HG02571 (cell line): ENCODE measurements around the gene HMCN2.

Source experiments
- ATAC-seq: cut with Tn5 transposase; IDR thresholded peaks from one replicate; pipeline ENCODE4 v1.9.1; 2021; ENCODE audit warnings: mild to moderate bottlenecking, moderate library complexity; ENCODE audit not compliant: unreplicated experiment

HMCN2 gene

DNA sequence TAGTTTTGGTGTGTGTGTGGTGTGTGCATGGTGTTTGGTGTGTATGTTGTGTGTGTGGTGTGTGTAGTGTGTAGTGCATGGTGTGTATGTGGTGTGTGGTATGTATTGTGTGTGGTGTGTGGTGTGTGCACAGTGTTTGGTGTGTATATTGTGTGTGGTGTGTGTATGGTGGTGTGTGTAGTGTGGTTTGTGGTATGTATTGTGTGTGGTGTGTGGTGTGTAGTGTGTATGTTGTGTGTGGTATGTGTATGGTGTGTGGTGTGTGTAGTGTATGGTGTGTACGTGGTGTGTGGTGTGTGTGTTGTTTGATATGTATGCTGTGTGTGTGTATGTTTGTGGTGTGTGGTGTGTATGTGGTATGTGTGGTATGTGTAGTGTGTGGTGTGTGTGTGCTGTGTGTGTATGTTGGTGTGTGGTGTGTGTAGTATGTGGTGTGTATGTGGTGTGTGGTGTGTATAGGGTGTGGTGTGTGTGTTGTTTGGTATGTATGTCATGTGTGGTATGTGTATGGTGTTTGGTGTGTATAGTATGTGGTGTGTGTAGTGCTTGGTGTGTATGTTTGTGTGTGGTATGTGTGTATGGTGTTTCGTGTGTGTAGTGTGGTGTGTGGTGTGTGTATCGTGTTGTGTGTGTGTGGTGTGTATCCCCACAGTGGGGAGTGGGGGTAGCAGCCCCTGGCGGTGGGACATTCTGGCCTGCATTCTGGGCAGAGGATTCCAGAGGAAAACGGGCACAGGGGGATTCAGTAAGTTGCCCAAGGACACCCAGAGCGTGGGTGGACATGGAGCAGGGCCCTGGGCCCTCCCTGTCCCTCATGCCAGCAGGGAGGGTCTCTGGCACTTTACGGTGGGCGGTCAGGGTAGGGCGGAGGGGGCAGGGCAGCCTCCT is 79.7 kb downstream of the HMCN2 start:
- ATAC-seq, result no peak

- ATAC-seq, result no peak
Measured at GRCh38 chr9:130345897-130346385, 80.4 kb downstream of the HMCN2 start.

- no peak for ATAC-seq
Measured at GRCh38 chr9:130346431-130346830, 80.9 kb downstream of the HMCN2 start.

- ATAC-seq, result no peak
Measured at GRCh38 chr9:130347036-130347435, 81.5 kb downstream of the HMCN2 start.

GRCh38 chr9:130347931-130348330 is 82.4 kb downstream of the HMCN2 start:
- no peak for ATAC-seq

DNA sequence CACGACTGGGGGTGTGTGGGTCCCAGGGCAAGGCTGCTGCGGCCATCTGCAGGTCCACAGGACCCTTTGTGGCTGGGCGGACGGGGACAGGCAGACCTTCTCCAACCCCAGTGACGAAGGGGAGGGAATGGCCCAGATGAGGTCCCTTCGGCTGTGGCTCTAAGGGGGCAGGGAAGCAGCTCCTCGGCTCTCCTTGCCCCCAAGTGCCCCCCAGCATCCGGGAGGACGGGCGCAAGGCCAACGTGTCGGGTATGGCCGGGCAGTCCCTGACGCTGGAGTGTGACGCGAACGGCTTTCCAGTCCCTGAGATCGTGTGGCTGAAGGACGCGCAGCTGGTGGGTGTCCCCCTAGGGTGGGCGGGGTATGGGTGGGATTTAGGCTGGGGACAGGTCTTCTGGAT is 82.8 kb downstream of the HMCN2 start:
- no peak for ATAC-seq

GRCh38 chr9:130348881-130349280 is 83.3 kb downstream of the HMCN2 start:
- ATAC-seq, result no peak

DNA sequence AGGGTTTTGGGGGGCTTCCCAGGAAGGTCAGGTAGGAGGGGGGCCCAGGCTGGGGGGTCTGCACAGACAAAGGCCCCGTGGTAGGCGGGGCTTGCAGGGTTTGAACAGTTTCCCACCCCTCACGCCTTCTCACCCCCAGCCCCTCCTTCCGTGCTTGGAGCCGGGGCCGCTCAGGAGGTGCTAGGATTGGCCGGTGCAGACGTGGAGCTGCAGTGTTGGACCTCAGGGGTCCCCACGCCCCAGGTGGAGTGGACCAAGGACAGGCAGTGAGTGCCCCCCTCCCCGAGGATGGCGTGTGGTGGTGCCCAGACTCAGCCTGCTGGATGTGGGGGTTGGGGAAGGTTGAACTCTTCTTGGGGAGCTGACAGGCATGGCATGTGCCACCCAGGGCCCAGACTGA is 83.8 kb downstream of the HMCN2 start:
- no peak for ATAC-seq

DNA sequence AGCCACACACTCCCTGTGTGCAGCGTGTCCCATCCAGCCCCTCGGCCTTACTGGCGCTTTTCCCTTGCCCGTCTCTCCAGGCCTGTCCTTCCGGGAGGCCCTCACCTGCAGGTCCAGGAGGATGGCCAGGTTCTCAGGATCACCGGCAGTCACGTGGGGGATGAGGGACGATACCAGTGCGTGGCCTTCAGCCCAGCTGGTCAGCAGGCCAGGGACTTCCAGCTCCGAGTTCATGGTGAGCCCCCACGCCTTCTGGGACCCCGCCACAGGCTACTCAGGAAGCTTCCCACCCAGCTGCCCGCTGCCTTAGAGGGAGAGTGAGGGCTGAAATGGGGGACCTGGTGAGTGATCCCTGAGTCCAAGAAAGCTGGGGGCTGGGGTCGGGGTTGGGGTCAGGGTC is 85.8 kb downstream of the HMCN2 start:
- ATAC-seq, result no peak

GRCh38 chr9:130352081-130352480 is 86.5 kb downstream of the HMCN2 start:
- ATAC-seq, result no peak

DNA sequence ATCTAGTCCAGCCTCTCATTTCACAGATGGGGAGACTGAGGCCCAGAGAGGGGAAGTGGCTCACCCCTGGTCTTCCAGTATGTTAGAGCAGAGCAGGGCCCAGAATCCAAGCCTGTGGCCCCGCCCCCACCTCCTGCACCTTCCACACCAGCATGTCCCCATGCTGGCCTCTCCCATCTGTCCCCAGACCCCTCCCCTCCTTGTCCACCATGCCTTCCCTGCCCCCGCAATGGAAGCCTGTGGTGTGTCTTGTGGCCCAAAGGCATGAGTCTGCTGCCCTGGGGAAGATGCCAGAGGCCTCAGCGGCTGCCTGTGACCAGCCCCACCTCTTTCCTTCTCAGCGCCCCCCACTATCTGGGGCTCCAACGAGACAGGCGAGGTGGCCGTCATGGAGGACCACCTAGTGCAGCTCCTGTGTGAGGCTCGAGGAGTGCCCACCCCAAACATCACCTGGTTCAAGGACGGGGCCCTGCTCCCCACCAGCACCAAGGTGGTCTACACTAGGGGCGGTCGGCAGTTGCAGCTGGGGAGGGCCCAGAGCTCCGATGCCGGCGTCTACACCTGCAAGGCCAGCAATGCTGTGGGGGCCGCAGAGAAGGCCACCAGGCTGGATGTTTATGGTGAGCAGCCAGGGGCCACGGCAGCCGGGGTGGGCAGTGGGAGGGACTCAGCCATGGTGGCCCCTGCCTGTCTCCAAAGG is 87.2 kb downstream of the HMCN2 start:
- no peak for ATAC-seq

- ATAC-seq, result no peak
Measured at GRCh38 chr9:130354378-130354777, 88.8 kb downstream of the HMCN2 start.

DNA sequence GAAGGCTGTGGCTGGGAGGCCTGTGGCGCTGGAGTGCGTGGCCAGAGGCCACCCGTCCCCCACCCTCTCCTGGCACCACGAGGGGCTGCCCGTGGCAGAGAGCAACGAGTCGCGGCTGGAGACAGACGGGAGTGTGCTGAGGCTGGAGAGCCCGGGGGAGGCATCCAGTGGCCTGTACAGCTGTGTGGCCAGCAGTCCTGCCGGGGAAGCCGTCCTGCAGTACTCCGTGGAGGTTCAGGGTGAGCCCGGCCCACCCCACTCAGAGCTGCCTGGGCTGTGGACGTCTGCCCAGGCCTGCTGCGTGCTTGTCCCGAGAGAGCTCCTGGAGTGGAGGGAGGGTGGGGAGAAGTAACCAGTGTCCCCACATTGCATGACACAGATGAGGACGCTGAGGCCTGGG is 89.2 kb downstream of the HMCN2 start:
- no peak for ATAC-seq

- ATAC-seq, result no peak
Measured at GRCh38 chr9:130356033-130356432, 90.5 kb downstream of the HMCN2 start.

DNA sequence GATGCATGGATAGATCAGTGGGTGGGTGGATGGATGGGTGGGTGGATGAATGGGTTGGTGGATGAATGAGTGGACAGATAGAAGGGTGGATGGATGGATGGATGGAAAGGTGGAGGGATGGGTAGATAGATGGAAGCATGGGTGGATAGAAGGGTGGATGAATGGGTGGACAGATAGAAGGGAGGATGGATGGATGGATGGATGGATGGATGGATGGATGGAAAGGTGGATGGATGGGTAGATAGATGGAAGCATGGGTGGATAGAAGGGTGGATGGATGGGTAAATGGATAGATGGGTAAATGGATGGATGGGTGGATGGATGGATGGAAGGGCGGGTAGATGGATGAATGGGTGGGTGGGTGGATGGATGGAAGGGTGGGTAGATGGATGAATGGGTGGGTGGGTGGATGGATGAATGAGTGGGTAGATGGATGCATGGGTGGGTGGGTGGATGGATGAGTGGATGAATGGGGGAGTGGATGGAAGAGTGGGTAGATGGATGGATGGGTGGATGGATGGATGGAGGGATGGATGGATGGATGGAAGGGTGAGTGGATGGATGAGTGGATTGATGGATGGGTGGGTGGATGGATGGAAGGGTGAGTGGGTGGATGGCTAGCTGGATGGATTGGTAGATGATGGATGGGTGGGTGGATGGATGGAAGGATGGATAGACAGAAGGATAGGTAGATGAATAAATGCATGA is 91.5 kb downstream of the HMCN2 start:
- no peak for ATAC-seq

DNA sequence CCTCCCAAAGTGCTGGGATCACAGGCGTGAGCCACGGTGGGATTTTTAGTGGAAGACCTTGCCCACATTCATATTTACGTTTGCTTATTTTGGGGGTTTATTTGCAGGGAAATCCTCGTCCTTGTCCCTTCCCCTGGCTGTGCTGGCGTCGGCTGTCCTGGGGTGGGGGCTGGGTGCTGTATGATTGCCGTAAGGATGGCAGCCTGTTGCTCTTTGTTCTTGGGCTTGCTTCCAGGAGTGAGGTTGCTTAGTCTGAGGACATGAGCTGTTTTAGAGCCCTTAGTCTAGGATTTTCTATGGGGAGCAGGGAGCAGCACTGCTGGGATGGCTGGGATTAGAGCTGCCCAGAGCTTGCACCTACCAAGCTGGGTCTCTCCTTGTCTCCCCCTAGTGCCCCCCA is 93.4 kb downstream of the HMCN2 start:
- ATAC-seq, result no peak

DNA sequence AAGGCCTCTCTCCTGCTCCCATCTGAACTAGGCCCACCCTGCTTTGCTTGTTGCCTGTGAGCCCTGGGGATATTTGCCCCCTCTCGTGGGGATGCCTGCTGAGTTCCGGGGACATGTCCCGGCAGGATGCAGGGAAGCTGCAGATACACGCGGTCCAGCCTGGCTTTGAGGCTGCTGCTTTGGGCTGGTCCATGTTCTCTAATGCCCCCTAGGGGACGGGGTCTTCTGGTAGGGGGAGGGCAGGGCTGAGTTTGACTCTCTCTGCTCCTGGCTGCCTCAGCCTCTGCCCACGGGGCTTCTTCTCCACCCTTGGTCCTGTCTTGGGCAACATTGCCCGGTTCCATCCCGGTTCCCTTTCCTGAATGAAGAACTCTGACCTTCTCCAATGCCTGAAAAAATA is 94.3 kb downstream of the HMCN2 start:
- ATAC-seq, result no peak

GRCh38 chr9:130360672-130361071 is 95.1 kb downstream of the HMCN2 start:
- ATAC-seq, result no peak

DNA sequence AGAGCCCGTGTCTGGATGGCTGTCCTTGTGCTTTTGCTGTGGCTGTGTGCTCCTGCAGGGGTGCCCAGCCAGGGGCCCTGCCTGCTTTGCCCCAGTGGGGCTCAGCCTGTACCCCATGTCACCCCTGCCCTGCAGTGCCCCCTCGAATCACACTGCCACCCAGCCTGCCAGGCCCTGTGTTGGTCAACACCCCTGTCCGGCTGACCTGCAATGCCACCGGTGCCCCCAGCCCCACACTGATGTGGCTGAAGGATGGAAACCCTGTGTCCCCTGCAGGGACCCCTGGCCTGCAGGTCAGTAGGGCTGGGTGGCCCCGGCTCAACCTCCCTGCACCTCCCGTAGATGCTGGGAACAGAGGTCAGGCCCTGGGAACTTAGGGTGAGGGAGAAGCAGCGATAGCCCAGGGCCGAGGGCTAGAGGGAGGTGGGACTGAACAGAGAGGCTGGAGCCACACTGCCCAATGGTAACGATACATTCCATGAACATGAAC is 96.4 kb downstream of the HMCN2 start:
- no peak for ATAC-seq

DNA sequence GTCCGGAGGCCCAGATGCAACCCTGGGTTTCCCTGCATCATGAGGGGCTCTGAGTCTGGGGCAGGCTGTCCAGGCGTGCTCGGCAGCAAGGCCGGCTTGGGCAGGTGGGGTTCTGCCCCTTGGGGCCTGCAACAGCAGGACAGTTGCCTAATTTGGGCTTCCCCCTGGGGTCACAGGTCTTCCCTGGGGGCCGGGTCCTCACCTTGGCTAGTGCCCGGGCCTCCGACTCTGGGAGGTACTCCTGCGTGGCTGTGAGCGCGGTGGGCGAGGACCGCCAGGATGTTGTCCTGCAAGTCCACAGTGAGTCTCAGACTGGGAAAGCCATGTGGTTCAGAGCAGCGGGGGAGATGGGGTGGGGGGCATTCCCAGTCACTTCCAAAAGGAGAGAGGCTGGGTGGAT is 97.1 kb downstream of the HMCN2 start:
- ATAC-seq, result no peak

- ATAC-seq, result no peak
Measured at GRCh38 chr9:130363755-130364404, 98.3 kb downstream of the HMCN2 start.
